ENCODE measurements around the gene WDR59. TPM values are rescaled to one million over a fixed set of nuclear protein-coding genes. Genes with fewer than 3 reads are reported as not detected.
A peak's percentile ranks its signal among the peaks of the same experiment; 100 is the strongest.

The WDR59 gene
- polyA plus RNA-seq, 3 donors = 6.7 to 44.4 (median 7.8) TPM

GRCh38 chr16:75024182-75024581, 39.3 kb upstream of the WDR59 start:
- Histone ChIP-seq H2AFZ (ENCODE audit: insufficient read depth, low read depth, low read length, poor library complexity, severe bottlenecking) (no peak overlapping the region), H3K27ac (ENCODE audit: low read depth in 1 of 2, low read length in 2 of 2) (peak overlapping the region in 1 of 2 donors; percentile 57), H3K79me2 (ENCODE audit: insufficient read depth, low read length) (peaks cover 73% of the 10 kb centered on the region), H3K36me3 (replicated peaks in 1 of 2; ENCODE audit: control insufficient read depth in 1 of 2, insufficient read depth in 2 of 2, low read length in 2 of 2) (peaks cover 0 to 15% of the 10 kb centered on the region in 2 donors), H3K4me1 (ENCODE audit: control insufficient read depth in 1 of 2, insufficient read depth in 2 of 2, low read length in 2 of 2) (peaks cover 23 to 28% of the 10 kb centered on the region in 2 donors), H4K20me1 (ENCODE audit: insufficient read depth, low read length) (no peaks in the 10 kb centered on the region), H3K4me2 (replicated peaks; ENCODE audit: extremely low read depth, low read length, poor library complexity, severe bottlenecking) (peak overlapping the region; percentile 40), H3K4me3 (replicated peaks in 1 of 3; ENCODE audit: low read depth in 2 of 3, low read length in 3 of 3) (peak overlapping the region in 1 of 3 experiments; percentile 23), H3K9ac (ENCODE audit: insufficient read depth, low read length, poor library complexity, severe bottlenecking) (no peak overlapping the region), H3K27me3 (ENCODE audit: control insufficient read depth in 2 of 2, insufficient read depth in 2 of 2, low read length in 2 of 2) (no peaks in the 10 kb centered on the region), H3K9me3 (replicated peaks in 1 of 2; ENCODE audit: control insufficient read depth in 1 of 2, insufficient read depth in 1 of 2, low read length in 2 of 2) (peaks cover 13 to 14% of the 10 kb centered on the region in 2 donors)
- H3K4me1 Mint-ChIP-seq = peaks cover 26% of the 10 kb centered on the region
- peaks cover 12 to 13% of the 10 kb centered on the region in 2 donors for H3K36me3 Mint-ChIP-seq
- H3K9me3 Mint-ChIP-seq = peaks cover 14 to 22% (median 21%) of the 10 kb centered on the region in 7 donors
- TF ChIP-seq CTCF (IDR thresholded peaks at IDR 0.05) = no peak
- H3K27me3 Mint-ChIP-seq (ENCODE audit: low read depth in 3 of 3) = no peaks in the 10 kb centered on the region
- intact Hi-C loops (cut with micrococcal nuclease) = no loop called here
- 39% methylated on average over 3 of the region's 3 CpGs for WGBS (ENCODE audit: insufficient coverage)
- peak overlapping the region in 6 of 7 donors; percentile 10 to 89 (median 76) for H3K27ac Mint-ChIP-seq
- H3K4me3 Mint-ChIP-seq = peak overlapping the region in 1 of 2 donors; percentile 76
- DNase-seq = no peak

- DNase-seq = no peak
- peaks cover 0 to 15% of the 10 kb centered on the region in 2 donors for H3K36me3 ChIP-seq (replicated peaks in 1 of 2; ENCODE audit: control insufficient read depth in 1 of 2, insufficient read depth in 2 of 2, low read length in 2 of 2)
- H4K20me1 ChIP-seq (ENCODE audit: insufficient read depth, low read length) = no peaks in the 10 kb centered on the region
- no peak overlapping the region for H3K4me3 Mint-ChIP-seq
- no peak overlapping the region for H3K9ac ChIP-seq (ENCODE audit: insufficient read depth, low read length, poor library complexity, severe bottlenecking)
- no peak overlapping the region for H3K4me3 ChIP-seq (replicated peaks in 1 of 3; ENCODE audit: low read depth in 2 of 3, low read length in 3 of 3)
- intact Hi-C loops (cut with micrococcal nuclease) = no loop called here
- H3K4me2 ChIP-seq (replicated peaks; ENCODE audit: extremely low read depth, low read length, poor library complexity, severe bottlenecking) = no peak overlapping the region
- no CpG with 5 or more reads among the region's 2 CpGs for WGBS (ENCODE audit: insufficient coverage)
- no peak overlapping the region for H2AFZ ChIP-seq (ENCODE audit: insufficient read depth, low read depth, low read length, poor library complexity, severe bottlenecking)
- H3K27ac ChIP-seq (ENCODE audit: low read depth in 1 of 2, low read length in 2 of 2) = no peak overlapping the region
- H3K27me3 Mint-ChIP-seq (ENCODE audit: low read depth in 3 of 3) = no peaks in the 10 kb centered on the region
- peaks cover 34% of the 10 kb centered on the region for H3K4me1 Mint-ChIP-seq
- H3K4me1 ChIP-seq (ENCODE audit: control insufficient read depth in 1 of 2, insufficient read depth in 2 of 2, low read length in 2 of 2) = peaks cover 22 to 26% of the 10 kb centered on the region in 2 donors
- H3K9me3 Mint-ChIP-seq = peaks cover 14 to 22% (median 21%) of the 10 kb centered on the region in 7 donors
- H3K79me2 ChIP-seq (ENCODE audit: insufficient read depth, low read length) = peaks cover 81% of the 10 kb centered on the region
- no peaks in the 10 kb centered on the region for H3K27me3 ChIP-seq (ENCODE audit: control insufficient read depth in 2 of 2, insufficient read depth in 2 of 2, low read length in 2 of 2)
- H3K27ac Mint-ChIP-seq = peak overlapping the region in 1 of 7 donors; percentile 55
- TF ChIP-seq CTCF (IDR thresholded peaks at IDR 0.05) = no peak
- peaks cover 13 to 14% of the 10 kb centered on the region in 2 donors for H3K9me3 ChIP-seq (replicated peaks in 1 of 2; ENCODE audit: control insufficient read depth in 1 of 2, insufficient read depth in 1 of 2, low read length in 2 of 2)
- H3K36me3 Mint-ChIP-seq = peaks cover 12 to 13% of the 10 kb centered on the region in 2 donors
Observed at GRCh38 chr16:75023009-75023408, 38.1 kb upstream of the WDR59 start.
